Activated CD4-positive, alpha-beta T cell treated with anti-CD3 and anti-CD28 coated beads, Interleukin-2, Interleukin-6, amounts not matched to agents 100 ng/mL and 50 ng/mL, durations not matched to agents 16 hours and 8 hours (primary cell): ENCODE data around the gene PPARG.

Experiments
- DNase-seq: peaks from one replicate; pipeline ENCODE4 v3.0.0-alpha.2; 2020

Gene PPARG

DNA sequence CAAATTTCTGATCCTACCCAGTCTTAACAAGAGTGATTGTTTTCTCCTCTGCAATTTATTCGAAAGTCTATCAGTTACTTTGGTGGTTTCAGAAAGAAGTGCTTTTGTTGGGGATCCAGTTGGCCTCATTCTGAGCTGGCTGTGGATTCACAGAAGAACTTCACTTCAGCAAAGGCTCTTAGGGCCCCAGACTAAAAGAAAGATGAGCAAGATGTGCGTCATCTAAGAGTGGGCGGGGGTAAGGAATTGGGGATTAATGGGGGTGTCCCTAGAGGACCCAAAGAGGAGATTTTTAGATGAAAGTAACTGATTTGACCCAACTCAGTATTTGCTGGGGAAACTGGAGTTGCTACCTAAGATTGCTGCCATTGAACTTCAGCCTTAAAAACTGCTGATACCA lies 131.5 kb downstream of the PPARG start:
- no peak for DNase-seq

GRCh38 chr3:12421132-12421531 lies 132.3 kb downstream of the PPARG start:
- DNase-seq, result no peak

- DNase-seq, result no peak
Observed at GRCh38 chr3:12423131-12423530, 134.3 kb downstream of the PPARG start.

- DNase-seq, result peak; percentile 64
Observed at GRCh38 chr3:12423918-12424630, 135.2 kb downstream of the PPARG start.

DNA sequence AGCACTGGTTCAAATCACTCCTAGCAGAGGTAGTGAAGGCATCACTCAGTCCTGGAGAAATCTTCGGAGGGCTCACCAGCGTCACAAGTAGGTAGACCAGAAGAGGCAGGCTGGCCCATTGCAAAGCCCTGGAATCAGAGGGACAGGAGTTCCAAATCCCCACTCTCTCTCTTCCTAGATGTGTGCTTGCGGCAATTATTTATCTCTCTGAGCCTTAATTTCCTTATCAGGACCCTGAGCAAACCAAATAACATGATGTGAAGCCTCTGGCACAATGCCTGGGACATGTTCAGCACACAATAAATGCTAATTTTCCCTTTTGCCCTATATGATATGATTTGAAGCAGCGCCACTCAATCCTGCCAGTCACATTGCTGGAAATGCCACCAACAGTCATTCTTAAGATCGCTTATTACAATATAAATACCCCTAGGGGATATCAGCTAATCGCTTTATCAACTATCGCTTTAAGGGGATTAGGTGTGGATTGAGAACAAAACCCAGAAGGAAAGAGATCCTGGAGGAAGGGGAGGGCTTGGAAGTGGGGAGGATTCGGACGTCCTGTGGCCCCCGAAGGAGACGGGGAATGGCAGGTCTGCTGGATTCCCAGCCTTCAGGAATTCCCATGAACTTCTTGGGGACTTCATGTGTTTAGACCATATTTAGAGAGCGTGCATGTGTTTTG lies 135.9 kb downstream of the PPARG start:
- DNase-seq, result no peak

- DNase-seq, result peak; percentile 14
Observed at GRCh38 chr3:12425850-12426579, 137.1 kb downstream of the PPARG start.

DNA sequence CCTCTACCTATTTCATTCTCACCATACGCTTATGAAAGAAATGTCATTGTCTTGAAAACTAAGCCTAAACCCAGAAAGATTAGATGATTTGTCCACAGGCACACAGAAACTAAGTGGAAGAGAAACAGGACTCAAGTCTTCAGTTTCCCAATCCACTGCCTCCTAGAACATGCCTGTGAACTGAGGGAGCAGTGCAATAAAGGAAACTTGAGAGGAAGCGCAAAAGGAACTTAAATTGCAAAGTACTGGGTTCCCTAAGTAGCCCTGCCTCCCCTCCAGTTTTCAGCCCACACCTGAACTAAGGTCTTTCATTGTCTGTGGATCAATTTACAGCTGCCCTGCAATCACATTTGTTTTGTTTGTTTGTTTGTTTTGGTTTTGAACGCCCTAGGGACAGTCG lies 138.7 kb downstream of the PPARG start:
- no peak for DNase-seq

GRCh38 chr3:12428126-12428525 lies 139.3 kb downstream of the PPARG start:
- no peak for DNase-seq

- no peak for DNase-seq
Observed at GRCh38 chr3:12430086-12430485, 141.2 kb downstream of the PPARG start.

- DNase-seq, result no peak
Observed at GRCh38 chr3:12433823-12434222, 145.0 kb downstream of the PPARG start.

- DNase-seq, result no peak
Observed at GRCh38 chr3:12436514-12437220, 147.8 kb downstream of the PPARG start.

- no peak for DNase-seq
Observed at GRCh38 chr3:12437221-12437605, 148.3 kb downstream of the PPARG start.

DNA sequence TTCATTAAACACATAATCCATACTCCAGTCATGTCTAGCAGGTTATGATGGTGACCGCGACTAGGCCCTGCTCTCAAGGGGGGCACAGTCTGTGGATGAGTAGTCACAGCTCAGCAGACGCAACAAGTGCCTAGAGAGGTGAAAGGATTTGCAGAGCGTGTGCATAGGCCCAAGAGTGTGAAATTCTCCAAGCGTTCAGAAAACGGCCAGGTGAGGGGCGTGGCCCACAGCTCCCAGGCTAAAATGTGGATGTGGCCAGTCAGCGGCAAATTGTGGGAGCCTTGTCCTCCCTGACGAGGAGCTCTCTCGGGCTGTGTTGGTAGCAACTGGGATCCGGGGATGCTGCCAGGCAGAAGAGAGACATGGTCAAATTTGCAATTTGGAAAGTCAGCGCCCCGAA lies 149.0 kb downstream of the PPARG start:
- no peak for DNase-seq

GRCh38 chr3:12438318-12438717 lies 149.4 kb downstream of the PPARG start:
- DNase-seq, result no peak

- DNase-seq, result no peak
Observed at GRCh38 chr3:12439161-12439940, 150.5 kb downstream of the PPARG start.

DNA sequence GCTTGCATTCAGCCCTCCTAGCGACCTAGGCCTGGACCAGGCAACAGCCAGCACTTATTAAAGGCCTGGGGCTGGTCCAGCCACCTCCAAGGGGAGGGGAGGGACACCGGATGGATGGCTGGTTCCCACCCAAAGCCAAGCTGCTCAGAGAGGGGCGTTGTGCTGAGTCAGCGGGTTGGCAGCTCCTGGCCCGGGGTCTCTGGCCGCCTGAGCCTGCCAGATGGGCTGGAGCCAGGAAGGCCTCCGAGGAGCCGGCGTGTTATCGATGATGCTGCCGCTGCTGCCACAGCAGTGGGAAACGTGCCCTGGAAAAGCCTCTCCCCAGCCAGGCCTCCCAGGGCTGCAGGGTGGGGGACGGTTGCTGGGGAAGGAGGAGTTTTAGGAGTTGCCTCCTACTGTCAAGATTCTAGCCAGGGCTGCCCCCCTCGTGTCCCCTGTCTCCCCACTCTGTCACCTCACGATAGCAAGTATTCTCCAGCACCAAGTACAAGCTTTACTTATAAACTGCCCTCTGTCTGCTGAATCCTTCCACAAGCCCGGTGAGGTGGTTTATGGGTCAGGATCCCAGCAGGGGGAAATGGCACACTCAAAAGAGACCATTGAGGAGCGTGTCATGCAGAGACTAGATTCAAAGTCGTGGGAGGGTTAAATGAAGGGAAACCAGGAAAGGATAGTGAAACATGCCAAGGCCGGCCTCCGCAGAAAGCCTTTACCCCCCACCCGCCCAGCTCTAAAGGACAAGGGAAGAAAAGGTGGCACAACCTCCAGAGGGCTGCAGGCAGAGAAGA lies 152.3 kb downstream of the PPARG start:
- no peak for DNase-seq

GRCh38 chr3:12442654-12443501 lies 154.0 kb downstream of the PPARG start:
- no peak for DNase-seq

DNA sequence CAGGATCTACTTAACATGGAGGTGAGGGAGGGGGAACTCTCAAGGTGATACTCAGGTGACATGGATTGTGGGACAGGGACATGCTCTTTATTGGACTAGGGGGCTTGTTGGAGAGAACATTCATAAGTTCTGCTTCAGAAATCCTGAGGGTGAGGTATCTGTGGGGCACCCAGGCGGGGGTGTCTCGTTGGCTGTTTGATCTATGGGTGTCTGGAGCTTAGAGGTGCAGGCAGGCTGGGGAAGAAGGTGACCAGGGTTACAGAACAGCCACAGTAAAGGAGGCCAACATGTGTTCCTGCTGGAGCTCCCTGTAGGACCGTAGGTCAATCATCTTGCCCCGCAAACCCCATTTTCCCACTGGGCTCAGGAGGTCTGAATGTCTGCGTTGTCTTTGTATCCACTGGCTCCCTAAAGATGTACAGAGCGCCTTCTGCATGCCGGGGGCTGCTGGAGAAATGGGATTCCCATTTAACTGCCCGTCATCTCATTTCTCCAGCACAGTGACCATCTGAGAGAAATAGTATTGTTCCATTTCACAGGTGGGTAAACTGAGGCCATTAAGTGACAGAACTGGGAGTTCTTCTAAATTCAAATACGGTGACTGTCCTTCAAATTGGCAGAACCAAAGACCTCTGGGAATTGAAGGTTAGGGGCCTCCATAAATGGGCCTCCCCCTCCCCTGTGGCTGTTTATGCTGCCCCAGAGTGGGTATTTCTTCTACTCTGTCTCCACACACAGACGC lies 155.1 kb downstream of the PPARG start:
- DNase-seq, result no peak

DNA sequence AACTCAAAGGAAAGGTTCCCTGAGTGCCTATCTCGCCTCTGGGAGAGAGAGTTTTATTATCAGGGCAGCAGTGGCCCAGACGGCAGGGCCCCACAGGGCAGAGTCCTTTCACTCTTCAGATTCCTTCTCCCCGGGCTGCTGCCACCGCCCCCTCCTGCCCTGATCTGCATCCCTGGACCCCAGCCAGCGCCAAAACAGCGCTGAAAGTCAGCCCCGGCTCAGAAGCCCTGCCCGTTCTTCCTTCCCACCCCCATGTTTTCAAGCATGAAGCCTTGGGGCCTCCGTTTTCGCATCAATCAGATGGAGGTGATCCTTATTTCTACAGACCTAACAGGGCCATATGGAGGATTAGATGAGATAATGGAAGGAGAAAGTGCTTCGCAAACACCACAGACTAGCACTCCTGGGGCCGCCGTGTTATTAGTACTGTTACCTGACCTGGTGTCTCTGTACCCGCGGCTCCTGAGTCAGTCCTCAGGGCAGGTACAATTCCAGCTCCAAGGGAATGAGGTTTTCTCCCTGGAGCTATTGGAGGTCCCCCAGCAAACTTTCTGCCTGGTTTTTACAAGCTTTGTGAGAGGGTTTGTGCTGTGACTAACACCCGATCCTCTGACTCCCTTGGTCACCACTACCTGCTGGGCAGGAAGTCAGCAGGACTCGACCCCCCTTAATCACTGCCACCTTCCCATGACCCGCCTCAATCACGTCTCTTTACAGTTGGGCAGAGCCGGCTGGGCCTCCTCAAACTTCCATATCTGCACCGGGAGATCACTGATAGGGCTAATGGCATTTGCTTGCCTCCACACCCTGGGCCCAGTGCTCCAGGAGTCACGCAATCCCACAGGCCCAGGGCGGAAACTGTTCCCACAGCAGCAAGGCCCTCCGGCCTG lies 156.0 kb downstream of the PPARG start:
- no peak for DNase-seq
